Measurements from ENCODE around the gene DHX8. TPM values are rescaled to one million over a fixed set of nuclear protein-coding genes. Genes with fewer than 3 reads are reported as not detected.
A peak's percentile ranks its signal among the peaks of the same experiment; 100 is the strongest.

Gene DHX8
- total RNA-seq, 2 experiments from 2014 or later, result 42.6 to 46.9 TPM

GRCh38 chr17:43562679-43563599, 79.2 kb downstream of the DHX8 start:
- H3K27me3 Mint-ChIP-seq, result peaks cover 25% of the 10 kb centered on the region
- no peak overlapping the region for H3K27ac Mint-ChIP-seq
- H3K36me3 Mint-ChIP-seq (ENCODE audit: low read depth), result no peaks in the 10 kb centered on the region
- CTCF ChIA-PET, result interaction anchor here (0.6 to 1.3 kb wide), 3 partner anchors 14 to 207 kb away, joined by 3 read pairs; no protein-coding TSS in a partner anchor
- H3K4me1 Mint-ChIP-seq, result no peaks in the 10 kb centered on the region
- H3K4me3 Mint-ChIP-seq, result no peak overlapping the region
- no peak for ATAC-seq
- POLR2A ChIA-PET, result no interaction called here
- intact Hi-C loops (cut with DNase I, micrococcal nuclease), result no loop called here
- DNase-seq, result no peak
- no peaks in the 10 kb centered on the region for H3K9me3 Mint-ChIP-seq (ENCODE audit: low read depth)

GRCh38 chr17:43563600-43564594, 80.1 kb downstream of the DHX8 start:
- CTCF ChIA-PET, result interaction anchor here (1.3 kb wide), 1 partner anchor 13 kb away, joined by 3 read pairs; no protein-coding TSS in a partner anchor

GRCh38 chr17:43568506-43569082, 84.8 kb downstream of the DHX8 start:
- ChIA-PET CTCF (no interaction called here), POLR2A (no interaction called here)
- no peak for DNase-seq
- Mint-ChIP-seq H3K27me3 (peaks cover 9% of the 10 kb centered on the region), H3K4me3 (no peak overlapping the region), H3K36me3 (ENCODE audit: low read depth) (no peaks in the 10 kb centered on the region), H3K4me1 (no peaks in the 10 kb centered on the region), H3K27ac (no peak overlapping the region), H3K9me3 (ENCODE audit: low read depth) (no peaks in the 10 kb centered on the region)
- intact Hi-C loops (cut with DNase I, micrococcal nuclease), result no loop called here
- ATAC-seq, result no peak

More at GRCh38 chr17:43563600-43564594, 80.1 kb downstream of the DHX8 start:
- H3K4me1 Mint-ChIP-seq, result no peaks in the 10 kb centered on the region
- POLR2A ChIA-PET, result no interaction called here
- no peaks in the 10 kb centered on the region for H3K36me3 Mint-ChIP-seq (ENCODE audit: low read depth)
- DNase-seq, result no peak
- H3K9me3 Mint-ChIP-seq (ENCODE audit: low read depth), result no peaks in the 10 kb centered on the region
- ATAC-seq, result no peak
- intact Hi-C loops (cut with DNase I, micrococcal nuclease), result no loop called here
- no peak overlapping the region for H3K27ac Mint-ChIP-seq
- H3K27me3 Mint-ChIP-seq, result peaks cover 25% of the 10 kb centered on the region
- H3K4me3 Mint-ChIP-seq, result no peak overlapping the region

- Mint-ChIP-seq H3K27me3 (no peaks in the 10 kb centered on the region), H3K4me1 (no peaks in the 10 kb centered on the region), H3K9me3 (ENCODE audit: low read depth) (no peaks in the 10 kb centered on the region), H3K4me3 (no peak overlapping the region), H3K27ac (no peak overlapping the region), H3K36me3 (ENCODE audit: low read depth) (no peaks in the 10 kb centered on the region)
- ATAC-seq (peak; percentile 64), DNase-seq (peak; percentile 43)
- ChIA-PET CTCF (interaction anchor here (1.2 kb wide), 2 partner anchors 23 to 95 kb away, joined by 3 read pairs; no protein-coding TSS in a partner anchor), POLR2A (interaction anchor here (0.7 kb wide), 1 partner anchor 751 kb away, joined by 4 read pairs; no protein-coding TSS in a partner anchor)
- intact Hi-C loops (cut with DNase I, micrococcal nuclease), result no loop called here
Measured at GRCh38 chr17:43570518-43570928, 86.7 kb downstream of the DHX8 start.

GRCh38 chr17:43572368-43572980, 88.7 kb downstream of the DHX8 start:
- ChIA-PET CTCF (interaction anchor here (0.6 to 1.4 kb wide), 4 partner anchors 27 to 817 kb away, joined by 3 to 6 read pairs (median 4); no protein-coding TSS in a partner anchor), POLR2A (no interaction called here)
- no peak overlapping the region for H3K27ac Mint-ChIP-seq
- H3K4me1 Mint-ChIP-seq, result no peaks in the 10 kb centered on the region
- H3K27me3 Mint-ChIP-seq, result peaks cover 2% of the 10 kb centered on the region
- H3K4me3 Mint-ChIP-seq, result no peak overlapping the region
- intact Hi-C loops (cut with DNase I, micrococcal nuclease), result no loop called here
- no peaks in the 10 kb centered on the region for H3K36me3 Mint-ChIP-seq (ENCODE audit: low read depth)
- ATAC-seq (peak; percentile 68), DNase-seq (no peak)
- H3K9me3 Mint-ChIP-seq (ENCODE audit: low read depth), result no peaks in the 10 kb centered on the region

GRCh38 chr17:43573579-43574321, 90.0 kb downstream of the DHX8 start:
- POLR2A ChIA-PET, result no interaction called here
- intact Hi-C loops (cut with DNase I, micrococcal nuclease), result no loop called here

GRCh38 chr17:43574348-43574747, 90.6 kb downstream of the DHX8 start:
- Mint-ChIP-seq H3K4me3 (no peak overlapping the region), H3K27ac (no peak overlapping the region), H3K27me3 (peaks cover 2% of the 10 kb centered on the region), H3K4me1 (peaks cover 10% of the 10 kb centered on the region), H3K9me3 (ENCODE audit: low read depth) (no peaks in the 10 kb centered on the region), H3K36me3 (ENCODE audit: low read depth) (no peaks in the 10 kb centered on the region)
- DNase-seq (no peak), ATAC-seq (no peak)
- ChIA-PET POLR2A (no interaction called here), CTCF (interaction anchor here (0.9 to 5.2 kb wide), 3 partner anchors 17 to 192 kb away, joined by 5 to 24 read pairs (median 5); no protein-coding TSS in a partner anchor)
- intact Hi-C loops (cut with DNase I, micrococcal nuclease), result no loop called here

More at GRCh38 chr17:43573579-43574321, 90.0 kb downstream of the DHX8 start:
- H3K36me3 Mint-ChIP-seq (ENCODE audit: low read depth), result no peaks in the 10 kb centered on the region
- H3K4me1 Mint-ChIP-seq, result peaks cover 4% of the 10 kb centered on the region
- no peak for ATAC-seq
- no peak overlapping the region for H3K27ac Mint-ChIP-seq
- H3K4me3 Mint-ChIP-seq, result no peak overlapping the region
- DNase-seq, result no peak
- no peaks in the 10 kb centered on the region for H3K9me3 Mint-ChIP-seq (ENCODE audit: low read depth)
- peaks cover 2% of the 10 kb centered on the region for H3K27me3 Mint-ChIP-seq
- CTCF ChIA-PET, result interaction anchor here (0.7 to 1.4 kb wide), 4 partner anchors 34 to 192 kb away, joined by 3 to 4 read pairs (median 4); no protein-coding TSS in a partner anchor

GRCh38 chr17:43574896-43575525, 91.2 kb downstream of the DHX8 start:
- intact Hi-C loops (cut with DNase I, micrococcal nuclease), result loop anchor here in 1 of 2 experiments (5.0 kb wide), 1 partner anchor 187 kb away; no protein-coding TSS in a partner anchor
- Mint-ChIP-seq H3K4me1 (peaks cover 13% of the 10 kb centered on the region), H3K27ac (no peak overlapping the region), H3K4me3 (no peak overlapping the region), H3K36me3 (ENCODE audit: low read depth) (no peaks in the 10 kb centered on the region), H3K9me3 (ENCODE audit: low read depth) (no peaks in the 10 kb centered on the region), H3K27me3 (peaks cover 5% of the 10 kb centered on the region)
- ChIA-PET POLR2A (no interaction called here), CTCF (interaction anchor here (0.9 to 5.2 kb wide), 9 partner anchors 9 to 191 kb away, joined by 3 to 26 read pairs (median 6); partner anchors contain the start of gene ETV4)
- ATAC-seq (no peak), DNase-seq (no peak)

Measured in activated CD4-positive, alpha-beta T cell treated with anti-CD3 and anti-CD28 coated beads for 36 hours (primary cell).